Measurements from ENCODE around the gene CHD9. TPM values are rescaled to one million over a fixed set of nuclear protein-coding genes. Genes with fewer than 3 reads are reported as not detected.
"Not testable (repeated sequence)": the region's sequence is repeated elsewhere in the genome, so short reads cannot be mapped to it uniquely, and the experiment has no call there.

Gene CHD9
- total RNA-seq, 4 donors from 2014 or later: 29.0 to 68.5 (median 37.3) TPM

GRCh38 chr16:53297477-53297876 is 242.7 kb downstream of the CHD9 start:
- TF ChIP-seq, protein P1, sequence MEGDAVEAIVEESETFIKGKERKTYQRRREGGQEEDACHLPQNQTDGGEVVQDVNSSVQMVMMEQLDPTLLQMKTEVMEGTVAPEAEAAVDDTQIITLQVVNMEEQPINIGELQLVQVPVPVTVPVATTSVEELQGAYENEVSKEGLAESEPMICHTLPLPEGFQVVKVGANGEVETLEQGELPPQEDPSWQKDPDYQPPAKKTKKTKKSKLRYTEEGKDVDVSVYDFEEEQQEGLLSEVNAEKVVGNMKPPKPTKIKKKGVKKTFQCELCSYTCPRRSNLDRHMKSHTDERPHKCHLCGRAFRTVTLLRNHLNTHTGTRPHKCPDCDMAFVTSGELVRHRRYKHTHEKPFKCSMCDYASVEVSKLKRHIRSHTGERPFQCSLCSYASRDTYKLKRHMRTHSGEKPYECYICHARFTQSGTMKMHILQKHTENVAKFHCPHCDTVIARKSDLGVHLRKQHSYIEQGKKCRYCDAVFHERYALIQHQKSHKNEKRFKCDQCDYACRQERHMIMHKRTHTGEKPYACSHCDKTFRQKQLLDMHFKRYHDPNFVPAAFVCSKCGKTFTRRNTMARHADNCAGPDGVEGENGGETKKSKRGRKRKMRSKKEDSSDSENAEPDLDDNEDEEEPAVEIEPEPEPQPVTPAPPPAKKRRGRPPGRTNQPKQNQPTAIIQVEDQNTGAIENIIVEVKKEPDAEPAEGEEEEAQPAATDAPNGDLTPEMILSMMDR (IDR thresholded peaks at IDR 0.05): no peak
- no peak for TF ChIP-seq POLR2A (IDR thresholded peaks at IDR 0.05)
- Histone ChIP-seq H3K27ac (no peak overlapping the region), H3K27me3 (no peaks in the 10 kb centered on the region), H3K9me3 (no peaks in the 10 kb centered on the region), H3K4me1 (no peaks in the 10 kb centered on the region), H3K4me3 (no peak overlapping the region), H3K36me3 (peaks cover 0 to 99% (median 31%) of the 10 kb centered on the region in 3 donors)
- intact Hi-C loops (cut with DNase I): no loop called here
- DNase-seq: no peak

GRCh38 chr16:53304334-53304733 is 249.5 kb downstream of the CHD9 start:
- DNase-seq: no peak
- no peak for TF ChIP-seq POLR2A (IDR thresholded peaks at IDR 0.05)

GRCh38 chr16:53305743-53306142 is 251.0 kb downstream of the CHD9 start:
- peaks cover 4 to 99% (median 27%) of the 10 kb centered on the region in 3 donors for H3K36me3 ChIP-seq
- no peak for TF ChIP-seq POLR2A (IDR thresholded peaks at IDR 0.05)
- TF ChIP-seq, protein P1 (IDR thresholded peaks at IDR 0.05): no peak
- no peaks in the 10 kb centered on the region for H3K4me1 ChIP-seq
- no peaks in the 10 kb centered on the region for H3K27me3 ChIP-seq
- intact Hi-C loops (cut with DNase I): no loop called here
- H3K4me3 ChIP-seq: no peak overlapping the region
- WGBS, 2 donors: 81 to 96% methylated on average over 3 of the region's 3 CpGs
- H3K27ac ChIP-seq: no peak overlapping the region
- no peaks in the 10 kb centered on the region for H3K9me3 ChIP-seq
- no peak for DNase-seq

More at GRCh38 chr16:53304334-53304733, 249.5 kb downstream of the CHD9 start:
- intact Hi-C loops (cut with DNase I): no loop called here
- WGBS, 2 donors: 80 to 86% methylated on average over 2 of the region's 2 CpGs
- peaks cover 4 to 99% (median 30%) of the 10 kb centered on the region in 3 donors for H3K36me3 ChIP-seq
- H3K27ac ChIP-seq: no peak overlapping the region
- H3K9me3 ChIP-seq: no peaks in the 10 kb centered on the region
- no peaks in the 10 kb centered on the region for H3K27me3 ChIP-seq
- no peak overlapping the region for H3K4me3 ChIP-seq
- H3K4me1 ChIP-seq: no peaks in the 10 kb centered on the region

DNA sequence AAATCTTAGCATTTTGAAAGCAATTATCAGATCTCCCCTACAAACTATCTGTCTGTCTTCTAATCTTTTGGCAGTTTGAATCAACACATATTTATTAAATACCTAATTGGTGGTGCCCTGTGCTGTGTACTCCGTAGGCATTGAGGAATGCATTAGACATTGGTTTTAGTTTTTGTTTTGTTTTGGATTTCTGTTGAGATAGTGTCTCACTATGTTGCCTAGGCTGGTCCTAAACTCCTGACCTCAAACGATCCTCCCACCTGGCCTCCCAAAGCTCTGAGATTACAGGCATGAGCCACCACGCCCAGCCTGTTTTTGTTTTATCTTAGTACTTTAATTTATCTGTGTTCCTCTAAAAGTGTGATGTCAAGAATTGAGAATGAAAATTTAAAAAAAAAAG is 254.7 kb downstream of the CHD9 start:
- Histone ChIP-seq H3K36me3 (peaks cover 4 to 100% (median 24%) of the 10 kb centered on the region in 3 donors), H3K4me1 (no peaks in the 10 kb centered on the region), H3K9me3 (no peaks in the 10 kb centered on the region), H3K27me3 (no peaks in the 10 kb centered on the region), H3K27ac (no peak overlapping the region), H3K4me3 (no peak overlapping the region)
- no peak for TF ChIP-seq POLR2A (IDR thresholded peaks at IDR 0.05)
- TF ChIP-seq, protein P1 (IDR thresholded peaks at IDR 0.05): no peak
- DNase-seq: no peak
- WGBS, 2 donors: 81 to 82% methylated on average over 3 of the region's 3 CpGs
- intact Hi-C loops (cut with DNase I): no loop called here

GRCh38 chr16:53320992-53321391 is 266.2 kb downstream of the CHD9 start:
- Histone ChIP-seq H3K27me3 (no peaks in the 10 kb centered on the region), H3K36me3 (peaks cover 4 to 100% (median 30%) of the 10 kb centered on the region in 3 donors), H3K27ac (no peak overlapping the region), H3K4me3 (no peak overlapping the region), H3K4me1 (no peaks in the 10 kb centered on the region), H3K9me3 (no peaks in the 10 kb centered on the region)
- intact Hi-C loops (cut with DNase I): no loop called here
- TF ChIP-seq POLR2A (IDR thresholded peaks at IDR 0.05): no peak
- TF ChIP-seq, protein P1 (IDR thresholded peaks at IDR 0.05): no peak
- whole genome bisulfite sequencing, 2 donors: 94 to 95% methylated on average over 2 of the region's 2 CpGs
- no peak for DNase-seq

GRCh38 chr16:53323924-53324323 is 269.1 kb downstream of the CHD9 start:
- TF ChIP-seq POLR2A (IDR thresholded peaks at IDR 0.05): no peak
- TF ChIP-seq, protein P1 (IDR thresholded peaks at IDR 0.05): no peak
- Histone ChIP-seq H3K9me3 (no peaks in the 10 kb centered on the region), H3K27me3 (no peaks in the 10 kb centered on the region), H3K36me3 (peaks cover 0 to 77% (median 21%) of the 10 kb centered on the region in 3 donors), H3K4me3 (no peak overlapping the region), H3K27ac (no peak overlapping the region), H3K4me1 (no peaks in the 10 kb centered on the region)
- no peak for DNase-seq
- WGBS, 2 donors: 57 to 70% methylated on average over 4 to 5 of the region's 5 CpGs
- intact Hi-C loops (cut with DNase I): no loop called here

DNA sequence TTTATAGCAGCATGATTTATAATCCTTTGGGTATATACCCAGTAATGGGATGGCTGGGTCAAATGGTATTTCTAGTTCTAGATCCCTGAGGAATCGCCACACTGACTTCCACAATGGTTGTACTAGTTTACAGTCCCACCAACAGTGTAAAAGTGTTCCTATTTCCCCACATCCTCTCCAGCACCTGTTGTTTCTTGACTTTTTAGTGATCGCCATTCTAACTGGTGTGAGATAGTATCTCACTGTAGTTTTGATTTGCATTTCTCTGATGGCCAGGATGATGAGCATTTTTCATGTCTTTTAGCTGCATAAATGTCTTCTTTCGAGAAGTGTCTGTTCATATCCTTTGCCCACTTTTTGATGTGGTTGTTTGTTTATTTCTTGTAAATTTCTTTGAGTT is 276.2 kb downstream of the CHD9 start:
- H3K27me3 ChIP-seq; H3K4me3 ChIP-seq; H3K36me3 ChIP-seq; H3K9me3 ChIP-seq; H3K27ac ChIP-seq; DNase-seq; intact Hi-C loops (cut with DNase I); H3K4me1 ChIP-seq: not testable (repeated sequence)
- 83 to 94% methylated on average over 2 to 3 of the region's 3 CpGs for WGBS, 2 donors
